GM23338 (cell line): Measurements from ENCODE around the gene ACBD4. TPM values are rescaled to one million over a fixed set of nuclear protein-coding genes. Genes with fewer than 3 reads are reported as not detected.

Source experiments
- ATAC-seq: fragments of 200-7000 bp; cut with Tn5 transposase; 3 replicates; pipeline ENCODE4 v1.9.1; 2020
- DNase-seq: peaks from one replicate; pipeline ENCODE4 v3.0.0-alpha.2; 2015; ENCODE audit warnings: low spot score
- H2AFZ ChIP-seq: fragments of 200-600 bp; sonication (generic); 2 replicates; pipeline ENCODE4 v1.8.0; 2016; ENCODE audit warnings: antibody characterized with exemption, mild to moderate bottlenecking, moderate library complexity
- H3F3A ChIP-seq: fragments of 200-600 bp; sonication (generic); replicated peaks from 2 replicates; pipeline ENCODE4 v1.8.0; 2017; ENCODE audit warnings: antibody characterized with exemption, mixed run types, low read depth
- H3K27ac ChIP-seq: fragments of 200-600 bp; sonication (generic); 2 replicates; pipeline ENCODE4 v1.6.1; 2016; ENCODE audit warnings: low read depth
- H3K27me3 ChIP-seq: fragments of 200-600 bp; sonication (generic); 2 replicates; pipeline ENCODE4 v1.8.0; 2016; ENCODE audit warnings: mild to moderate bottlenecking, mixed run types, moderate library complexity; ENCODE audit not compliant: insufficient read depth
- H3K36me3 ChIP-seq: fragments of 200-600 bp; sonication (generic); 2 replicates; pipeline ENCODE4 v1.8.0; 2016; ENCODE audit warnings: mild to moderate bottlenecking; ENCODE audit not compliant: insufficient read depth
- H3K4me1 ChIP-seq: fragments of 200-600 bp; sonication (generic); 2 replicates; pipeline ENCODE4 v1.8.0; 2016; ENCODE audit warnings: mild to moderate bottlenecking, moderate library complexity; ENCODE audit not compliant: insufficient read depth
- H3K4me2 ChIP-seq: fragments of 200-600 bp; sonication (generic); 2 replicates; pipeline ENCODE4 v1.7.1; 2017; ENCODE audit warnings: mixed run types
- H3K4me3 ChIP-seq: fragments of 200-600 bp; sonication (generic); 2 replicates; pipeline ENCODE4 v1.6.1; 2016; ENCODE audit warnings: mixed run types
- H3K79me2 ChIP-seq: fragments of 200-600 bp; sonication (generic); replicated peaks from 2 replicates; pipeline ENCODE4 v1.8.0; 2017; ENCODE audit warnings: mild to moderate bottlenecking; ENCODE audit not compliant: insufficient read depth
- H3K9me2 ChIP-seq: fragments of 200-600 bp; sonication (generic); 2 replicates; pipeline ENCODE4 v1.8.0; 2017; ENCODE audit not compliant: insufficient read depth
- H4K20me1 ChIP-seq: fragments of 200-600 bp; sonication (generic); replicated peaks from 2 replicates; pipeline ENCODE4 v1.8.0; 2017; ENCODE audit warnings: mild to moderate bottlenecking; ENCODE audit not compliant: insufficient read depth
- H3K27ac Mint-ChIP-seq: 2 replicates; pipeline ENCODE4 v1.8.0; 2020; ENCODE audit warnings: inconsistent platforms, mild to moderate bottlenecking, moderate library complexity, mixed read lengths
- H3K27me3 Mint-ChIP-seq: 3 replicates; pipeline ENCODE4 v1.8.0; 2022; ENCODE audit warnings: low read depth, mild to moderate bottlenecking, moderate library complexity, mixed read lengths, inconsistent platforms; ENCODE audit not compliant: insufficient read depth, poor library complexity
- H3K36me3 Mint-ChIP-seq: 3 replicates; pipeline ENCODE4 v1.8.0; 2021; ENCODE audit warnings: low read depth, mild to moderate bottlenecking, inconsistent platforms, moderate library complexity, mixed read lengths
- H3K4me1 Mint-ChIP-seq: 3 replicates; pipeline ENCODE4 v1.8.0; 2020; ENCODE audit warnings: mild to moderate bottlenecking, inconsistent platforms, mixed read lengths
- H3K4me3 Mint-ChIP-seq: 3 replicates; pipeline ENCODE4 v1.8.0; 2021; ENCODE audit warnings: moderate library complexity, mild to moderate bottlenecking, inconsistent platforms, mixed read lengths
- H3K9me3 Mint-ChIP-seq: 3 replicates; pipeline ENCODE4 v1.8.0; 2020; ENCODE audit warnings: moderate library complexity, mild to moderate bottlenecking, inconsistent platforms, mixed read lengths
- CTCF ChIP-seq, 2 experiments: fragments of 200-600 bp in 1 of 2; sonication (generic) in 1 of 2; conservative IDR thresholded peaks; 2 replicates each; pipeline versions ENCODE4 v1.5.1 to v1.6.1; 2016 to 2017; ENCODE audit warnings: antibody characterized with exemption in 2 of 2, low read depth in 2 of 2, mild to moderate bottlenecking in 2 of 2, moderate library complexity in 1 of 2
- ETS1 ChIP-seq: IDR thresholded peaks from 2 replicates; pipeline ENCODE4 v1.6.1; 2016; ENCODE audit warnings: antibody characterized with exemption
- EZH2 ChIP-seq: fragments of 200-600 bp; sonication (generic); IDR thresholded peaks from one replicate; pipeline ENCODE4 v1.8.0; 2017; ENCODE audit warnings: antibody characterized with exemption, mild to moderate bottlenecking, low read depth; ENCODE audit not compliant: unreplicated experiment
- EZH2phosphoT487 ChIP-seq: fragments of 200-600 bp; sonication (generic); IDR thresholded peaks from one replicate; pipeline ENCODE4 v1.8.1; 2018; ENCODE audit warnings: antibody characterized with exemption; ENCODE audit not compliant: unreplicated experiment
- JUNB ChIP-seq: IDR thresholded peaks from one replicate; pipeline ENCODE4 v1.6.1; 2016; ENCODE audit warnings: antibody characterized with exemption; ENCODE audit not compliant: unreplicated experiment
- NANOG ChIP-seq: IDR thresholded peaks from 2 replicates; pipeline ENCODE4 v1.6.1; 2016; ENCODE audit warnings: antibody characterized with exemption, borderline replicate concordance
- POLR2AphosphoS5 ChIP-seq: IDR thresholded peaks from 2 replicates; pipeline ENCODE4 v1.6.1; 2016; ENCODE audit warnings: antibody characterized with exemption, low read depth
- REST ChIP-seq: IDR thresholded peaks from one replicate; pipeline ENCODE4 v1.6.1; 2018; ENCODE audit warnings: antibody characterized with exemption; ENCODE audit not compliant: unreplicated experiment
- STAT1 ChIP-seq: IDR thresholded peaks from one replicate; pipeline ENCODE4 v1.6.1; 2016; ENCODE audit warnings: antibody characterized with exemption; ENCODE audit not compliant: unreplicated experiment
- ZNF114 ChIP-seq: fragments of 250-450 bp; sonication (Bioruptor Pico); IDR thresholded peaks from 2 replicates; pipeline ENCODE4 v1.5.0; 2020; ENCODE audit warnings: mild to moderate bottlenecking, moderate library complexity
- ZNF331 ChIP-seq: fragments of 250-450 bp; sonication (Bioruptor Pico); IDR thresholded peaks from 2 replicates; pipeline ENCODE4 v1.5.0; 2020; ENCODE audit warnings: low read depth, mild to moderate bottlenecking, moderate library complexity
- polyA plus RNA-seq: library from polyadenylated mRNA; unstranded; fragments of >200 nt; fragmentation: Nextera tagmentation; extraction: Ambion mirVana; gene quantifications from 2 replicates; pipeline ENCODE4 v1.2.1, GENCODE V29; 2016
- total RNA-seq: library from RNA; depleted of rRNA; stranded (reverse); fragments of >200 nt; shearing (Covaris generic); gene quantifications from 2 replicates; pipeline ENCODE4 v1.2.3, GENCODE V29; 2014

The ACBD4 gene
- total and polyA plus RNA-seq, 2 experiments from 2014 or later: 4.5 to 6.7 TPM

GRCh38 chr17:45145035-45145389 is 9.5 kb downstream of the ACBD4 start:
- no peaks in the 10 kb centered on the region for H3K9me3 Mint-ChIP-seq
- Histone ChIP-seq H3K79me2 (peaks cover 7% of the 10 kb centered on the region), H3K36me3 (no peaks in the 10 kb centered on the region), H4K20me1 (no peaks in the 10 kb centered on the region), H3K9me2 (no peaks in the 10 kb centered on the region), H3F3A (peaks cover 15% of the 10 kb centered on the region), H2AFZ (peak overlapping the region; percentile 92; the same call in 1 of the 2 replicates), H3K27me3 (no peaks in the 10 kb centered on the region), H3K27ac (no peak overlapping the region), H3K4me1 (peaks cover 20% of the 10 kb centered on the region), H3K4me3 (peak overlapping the region; percentile 86), H3K4me2 (peak overlapping the region; percentile 80)
- no peak for DNase-seq
- no peak for ATAC-seq
- H3K4me1 Mint-ChIP-seq: peaks cover 32% of the 10 kb centered on the region
- peak overlapping the region; percentile 66; the same call in 2 of the 3 replicates for H3K4me3 Mint-ChIP-seq
- H3K27me3 Mint-ChIP-seq: peaks cover 38% of the 10 kb centered on the region
- H3K27ac Mint-ChIP-seq: no peak overlapping the region
- TF ChIP-seq EZH2 (no peak), ZNF331 (CRISPR knock-in tag) (no peak), POLR2AphosphoS5 (no peak), ETS1 (no peak), JUNB (no peak), EZH2phosphoT487 (no peak), STAT1 (no peak), NANOG (no peak), ZNF114 (CRISPR knock-in tag) (no peak), CTCF (conservative IDR thresholded peaks at IDR 0.05; ENCODE audit: low read depth in 2 of 2) (no peak)
- H3K36me3 Mint-ChIP-seq: peaks cover 8% of the 10 kb centered on the region

- Mint-ChIP-seq H3K27ac (peak overlapping the region; percentile 100; the same call in 1 of the 2 replicates), H3K27me3 (peaks cover 41% of the 10 kb centered on the region), H3K4me3 (peak overlapping the region; percentile 100), H3K4me1 (peaks cover 37% of the 10 kb centered on the region), H3K9me3 (no peaks in the 10 kb centered on the region), H3K36me3 (peaks cover 12% of the 10 kb centered on the region)
- H3K4me1 ChIP-seq: peaks cover 30% of the 10 kb centered on the region
- H4K20me1 ChIP-seq: peaks cover 9% of the 10 kb centered on the region; the same call in 1 of the 2 replicates
- peaks cover 13% of the 10 kb centered on the region for H3F3A ChIP-seq
- ATAC-seq: no peak
- DNase-seq: no peak
- H3K27me3 ChIP-seq: peaks cover 5% of the 10 kb centered on the region; the same call in 1 of the 2 replicates
- H2AFZ ChIP-seq: no peak overlapping the region
- peak overlapping the region; percentile 73; the same call in 1 of the 2 replicates for H3K4me2 ChIP-seq
- no peaks in the 10 kb centered on the region for H3K9me2 ChIP-seq
- no peak overlapping the region for H3K27ac ChIP-seq
- no peaks in the 10 kb centered on the region for H3K36me3 ChIP-seq
- H3K79me2 ChIP-seq: peaks cover 18% of the 10 kb centered on the region
- TF ChIP-seq JUNB (no peak), ZNF331 (CRISPR knock-in tag) (no peak), CTCF (conservative IDR thresholded peaks at IDR 0.05; ENCODE audit: low read depth in 2 of 2) (no peak), REST (no peak)
- 0 out of 2 replicates have a peak overlapping the region, but pooled peaks have one; percentile 62 for H3K4me3 ChIP-seq
These were observed 10.7 kb downstream of the ACBD4 start for GRCh38 chr17:45146166-45146565.
